HCT116 (cell line): ENCODE measurements around the gene TRPC5OS.

ENCODE experiments used
- POLR2A ChIP-seq: IDR thresholded peaks from 2 replicates; pipeline ENCODE4 v1.7.0; 2011; ENCODE audit warnings: borderline replicate concordance; ENCODE audit not compliant: insufficient read depth, insufficient read length; ENCODE audit errors: extremely low read depth
- POLR2AphosphoS5 ChIP-seq: IDR thresholded peaks from 2 replicates; pipeline ENCODE4 v1.6.1; 2011; ENCODE audit warnings: mild to moderate bottlenecking, low read depth, low read length, moderate library complexity
- YY1 ChIP-seq: IDR thresholded peaks from 2 replicates; pipeline ENCODE4 v1.6.1; 2011; ENCODE audit warnings: low read length, low read depth, moderate library complexity, mild to moderate bottlenecking; ENCODE audit not compliant: insufficient replicate concordance; ENCODE audit errors: extremely low read depth
- TF ChIP-seq, protein P1 (sequence below), 3 experiments: fragments of 200-600 bp in 1 of 3; sonication (generic) in 1 of 3; IDR thresholded peaks in 2 of 3; conservative IDR thresholded peaks in 1 of 3; 2 replicates each; pipeline ENCODE4 v1.5.1; 2012 to 2017; ENCODE audit warnings: low read depth in 2 of 3, low read length in 2 of 3, antibody characterized with exemption in 1 of 3, borderline replicate concordance in 1 of 3, control low read depth in 1 of 3, mild to moderate bottlenecking in 1 of 3, mixed read lengths in 1 of 3, mixed run types in 1 of 3, moderate library complexity in 1 of 3; ENCODE audit not compliant: insufficient read depth in 1 of 3

DNA sequence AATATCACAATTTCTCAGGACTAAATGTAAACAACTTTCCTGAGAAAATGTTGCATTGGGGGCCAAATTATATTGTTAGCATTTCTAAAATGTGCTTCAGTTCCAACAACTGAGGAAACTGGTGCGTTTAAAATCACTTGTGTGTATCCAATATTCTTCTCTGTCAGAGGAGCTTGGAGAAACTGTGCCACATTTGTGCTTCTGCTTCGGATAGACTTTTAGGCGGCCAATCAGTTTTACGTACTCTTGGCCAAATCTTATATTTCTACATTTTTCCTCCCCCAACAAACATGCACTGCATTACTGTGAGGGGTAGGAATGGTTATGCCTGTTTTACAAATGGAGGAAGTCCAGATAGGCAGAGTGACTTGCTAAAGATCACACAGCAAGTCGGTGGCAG, 27.4 kb upstream of the TRPC5OS start:
- TF ChIP-seq YY1 (no peak), POLR2AphosphoS5 (no peak), POLR2A (no peak)
- TF ChIP-seq, protein P1, sequence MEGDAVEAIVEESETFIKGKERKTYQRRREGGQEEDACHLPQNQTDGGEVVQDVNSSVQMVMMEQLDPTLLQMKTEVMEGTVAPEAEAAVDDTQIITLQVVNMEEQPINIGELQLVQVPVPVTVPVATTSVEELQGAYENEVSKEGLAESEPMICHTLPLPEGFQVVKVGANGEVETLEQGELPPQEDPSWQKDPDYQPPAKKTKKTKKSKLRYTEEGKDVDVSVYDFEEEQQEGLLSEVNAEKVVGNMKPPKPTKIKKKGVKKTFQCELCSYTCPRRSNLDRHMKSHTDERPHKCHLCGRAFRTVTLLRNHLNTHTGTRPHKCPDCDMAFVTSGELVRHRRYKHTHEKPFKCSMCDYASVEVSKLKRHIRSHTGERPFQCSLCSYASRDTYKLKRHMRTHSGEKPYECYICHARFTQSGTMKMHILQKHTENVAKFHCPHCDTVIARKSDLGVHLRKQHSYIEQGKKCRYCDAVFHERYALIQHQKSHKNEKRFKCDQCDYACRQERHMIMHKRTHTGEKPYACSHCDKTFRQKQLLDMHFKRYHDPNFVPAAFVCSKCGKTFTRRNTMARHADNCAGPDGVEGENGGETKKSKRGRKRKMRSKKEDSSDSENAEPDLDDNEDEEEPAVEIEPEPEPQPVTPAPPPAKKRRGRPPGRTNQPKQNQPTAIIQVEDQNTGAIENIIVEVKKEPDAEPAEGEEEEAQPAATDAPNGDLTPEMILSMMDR (IDR thresholded peaks at IDR 0.05 in 2 of 3, conservative IDR thresholded peaks at IDR 0.05 in 1 of 3; ENCODE audit: borderline replicate concordance in 1 of 3, insufficient read depth in 1 of 3, low read depth in 2 of 3, low read length in 2 of 3), result no peak
